NCI-H1694 (cell line): ENCODE data around the gene CDYL.
A peak's percentile ranks its signal among the peaks of the same experiment; 100 is the strongest.

Experiments used
- DNase-seq: peaks from one replicate; lab custom pipeline; 2025; lab: John Stamatoyannopoulos, UW

CDYL gene

GRCh38 chr6:4774715-4775493 lies 1.3 kb upstream of the CDYL start:
- DNase-seq, result no peak

GRCh38 chr6:4775494-4776130 lies 592 bp upstream of the CDYL start:
- DNase-seq, result peak; percentile 17

- no peak for DNase-seq
These were observed 539 bp downstream of the CDYL start for GRCh38 chr6:4776493-4777393.

- no peak for DNase-seq
These were observed 1.3 kb downstream of the CDYL start for GRCh38 chr6:4777394-4777935.

- no peak for DNase-seq
These were observed 1.9 kb downstream of the CDYL start for GRCh38 chr6:4778086-4778485.

GRCh38 chr6:4780360-4780812 lies 4.2 kb downstream of the CDYL start:
- DNase-seq, result no peak

GRCh38 chr6:4781426-4781825 lies 5.2 kb downstream of the CDYL start:
- no peak for DNase-seq

- no peak for DNase-seq
These were observed 5.9 kb downstream of the CDYL start for GRCh38 chr6:4781967-4782575.

- no peak for DNase-seq
These were observed 10.8 kb downstream of the CDYL start for GRCh38 chr6:4786996-4787395.

GRCh38 chr6:4788482-4788881 lies 12.3 kb downstream of the CDYL start:
- no peak for DNase-seq

GRCh38 chr6:4788953-4789584 lies 12.9 kb downstream of the CDYL start:
- DNase-seq, result no peak

GRCh38 chr6:4790158-4790899 lies 14.1 kb downstream of the CDYL start:
- DNase-seq, result no peak

- no peak for DNase-seq
These were observed 18.0 kb downstream of the CDYL start for GRCh38 chr6:4794140-4794707.

- no peak for DNase-seq
These were observed 21.4 kb downstream of the CDYL start for GRCh38 chr6:4797587-4797986.

- DNase-seq, result no peak
These were observed 23.7 kb downstream of the CDYL start for GRCh38 chr6:4799912-4800311.

- no peak for DNase-seq
These were observed 24.5 kb downstream of the CDYL start for GRCh38 chr6:4800662-4801061.

- DNase-seq, result no peak
These were observed 25.4 kb downstream of the CDYL start for GRCh38 chr6:4801491-4802110.

- no peak for DNase-seq
These were observed 26.2 kb downstream of the CDYL start for GRCh38 chr6:4802312-4802935.

- DNase-seq, result no peak
These were observed 27.1 kb downstream of the CDYL start for GRCh38 chr6:4803343-4803744.
